ENCODE measurements around the gene DRC3.

DRC3 gene

GRCh38 chr17:17971431-17972125 is 1.1 kb upstream of the DRC3 start:
- DNase-seq (ENCODE audit: low read depth), result peak; percentile 57
- peaks cover 28% of the 10 kb centered on the region for H3K4me1 ChIP-seq (ENCODE audit: control insufficient read depth, insufficient read depth, low read length)
- peak overlapping the region; percentile 95 for H3K4me3 ChIP-seq (ENCODE audit: low read length)

GRCh38 chr17:17972952-17973254 is 241 bp downstream of the DRC3 start:
- Histone ChIP-seq H3K27me3 (replicated peaks; ENCODE audit: control insufficient read depth, insufficient read depth, low read length) (no peaks in the 10 kb centered on the region), H3K36me3 (ENCODE audit: control insufficient read depth, insufficient read depth, low read length, severe bottlenecking) (no peaks in the 10 kb centered on the region), H3K9ac (ENCODE audit: low read length) (peak overlapping the region; percentile 80), H3K4me3 (ENCODE audit: low read length) (peak overlapping the region; percentile 90), H3K4me1 (ENCODE audit: control insufficient read depth, insufficient read depth, low read length) (peaks cover 20% of the 10 kb centered on the region), H3K9me3 (ENCODE audit: control insufficient read depth, low read length) (no peaks in the 10 kb centered on the region)
- DNase-seq (ENCODE audit: low read depth), result no peak

More at GRCh38 chr17:17971431-17972125, 1.1 kb upstream of the DRC3 start:
- Histone ChIP-seq H3K27me3 (replicated peaks; ENCODE audit: control insufficient read depth, insufficient read depth, low read length) (no peaks in the 10 kb centered on the region), H3K9me3 (ENCODE audit: control insufficient read depth, low read length) (no peaks in the 10 kb centered on the region), H3K9ac (ENCODE audit: low read length) (peak overlapping the region; percentile 90), H3K36me3 (ENCODE audit: control insufficient read depth, insufficient read depth, low read length, severe bottlenecking) (no peaks in the 10 kb centered on the region)

- Histone ChIP-seq H3K9ac (ENCODE audit: low read length) (no peak overlapping the region), H3K4me3 (ENCODE audit: low read length) (no peak overlapping the region), H3K36me3 (ENCODE audit: control insufficient read depth, insufficient read depth, low read length, severe bottlenecking) (no peaks in the 10 kb centered on the region), H3K27me3 (replicated peaks; ENCODE audit: control insufficient read depth, insufficient read depth, low read length) (no peaks in the 10 kb centered on the region), H3K9me3 (ENCODE audit: control insufficient read depth, low read length) (no peaks in the 10 kb centered on the region), H3K4me1 (ENCODE audit: control insufficient read depth, insufficient read depth, low read length) (peaks cover 16% of the 10 kb centered on the region)
- no peak for DNase-seq (ENCODE audit: low read depth)
Observed at GRCh38 chr17:17975436-17975835, 2.8 kb downstream of the DRC3 start.

GRCh38 chr17:17976931-17977570 is 4.4 kb downstream of the DRC3 start:
- no peaks in the 10 kb centered on the region for H3K27me3 ChIP-seq (replicated peaks; ENCODE audit: control insufficient read depth, insufficient read depth, low read length)
- no peaks in the 10 kb centered on the region for H3K36me3 ChIP-seq (ENCODE audit: control insufficient read depth, insufficient read depth, low read length, severe bottlenecking)
- H3K4me1 ChIP-seq (ENCODE audit: control insufficient read depth, insufficient read depth, low read length), result peaks cover 5% of the 10 kb centered on the region
- H3K9ac ChIP-seq (ENCODE audit: low read length), result no peak overlapping the region
- H3K4me3 ChIP-seq (ENCODE audit: low read length), result no peak overlapping the region
- no peaks in the 10 kb centered on the region for H3K9me3 ChIP-seq (ENCODE audit: control insufficient read depth, low read length)
- DNase-seq (ENCODE audit: low read depth), result no peak

GRCh38 chr17:17978481-17979424 is 6.1 kb downstream of the DRC3 start:
- Histone ChIP-seq H3K4me3 (ENCODE audit: low read length) (no peak overlapping the region), H3K9ac (ENCODE audit: low read length) (no peak overlapping the region), H3K36me3 (ENCODE audit: control insufficient read depth, insufficient read depth, low read length, severe bottlenecking) (no peaks in the 10 kb centered on the region), H3K9me3 (ENCODE audit: control insufficient read depth, low read length) (no peaks in the 10 kb centered on the region), H3K4me1 (ENCODE audit: control insufficient read depth, insufficient read depth, low read length) (peaks cover 11% of the 10 kb centered on the region), H3K27me3 (replicated peaks; ENCODE audit: control insufficient read depth, insufficient read depth, low read length) (no peaks in the 10 kb centered on the region)
- DNase-seq (ENCODE audit: low read depth), result no peak

- Histone ChIP-seq H3K36me3 (ENCODE audit: control insufficient read depth, insufficient read depth, low read length, severe bottlenecking) (no peaks in the 10 kb centered on the region), H3K9ac (ENCODE audit: low read length) (no peak overlapping the region), H3K27me3 (replicated peaks; ENCODE audit: control insufficient read depth, insufficient read depth, low read length) (no peaks in the 10 kb centered on the region), H3K9me3 (ENCODE audit: control insufficient read depth, low read length) (no peaks in the 10 kb centered on the region), H3K4me1 (ENCODE audit: control insufficient read depth, insufficient read depth, low read length) (peaks cover 13% of the 10 kb centered on the region), H3K4me3 (ENCODE audit: low read length) (no peak overlapping the region)
- no peak for DNase-seq (ENCODE audit: low read depth)
Observed at GRCh38 chr17:17979778-17980177, 7.1 kb downstream of the DRC3 start.

- no peaks in the 10 kb centered on the region for H3K27me3 ChIP-seq (replicated peaks; ENCODE audit: control insufficient read depth, insufficient read depth, low read length)
Observed at GRCh38 chr17:17981330-17981729, 8.7 kb downstream of the DRC3 start.

GRCh38 chr17:17982801-17983200 is 10.1 kb downstream of the DRC3 start:
- no peaks in the 10 kb centered on the region for H3K36me3 ChIP-seq (ENCODE audit: control insufficient read depth, insufficient read depth, low read length, severe bottlenecking)
- no peak overlapping the region for H3K4me3 ChIP-seq (ENCODE audit: low read length)
- peaks cover 13% of the 10 kb centered on the region for H3K4me1 ChIP-seq (ENCODE audit: control insufficient read depth, insufficient read depth, low read length)
- no peak for DNase-seq (ENCODE audit: low read depth)
- no peaks in the 10 kb centered on the region for H3K27me3 ChIP-seq (replicated peaks; ENCODE audit: control insufficient read depth, insufficient read depth, low read length)
- H3K9ac ChIP-seq (ENCODE audit: low read length), result peak overlapping the region; percentile 18
- H3K9me3 ChIP-seq (ENCODE audit: control insufficient read depth, low read length), result no peaks in the 10 kb centered on the region

More at GRCh38 chr17:17981330-17981729, 8.7 kb downstream of the DRC3 start:
- H3K4me1 ChIP-seq (ENCODE audit: control insufficient read depth, insufficient read depth, low read length), result peaks cover 13% of the 10 kb centered on the region
- H3K9ac ChIP-seq (ENCODE audit: low read length), result no peak overlapping the region
- no peak overlapping the region for H3K4me3 ChIP-seq (ENCODE audit: low read length)
- no peaks in the 10 kb centered on the region for H3K36me3 ChIP-seq (ENCODE audit: control insufficient read depth, insufficient read depth, low read length, severe bottlenecking)
- DNase-seq (ENCODE audit: low read depth), result no peak
- no peaks in the 10 kb centered on the region for H3K9me3 ChIP-seq (ENCODE audit: control insufficient read depth, low read length)

GRCh38 chr17:17983376-17983775 is 10.7 kb downstream of the DRC3 start:
- Histone ChIP-seq H3K9ac (ENCODE audit: low read length) (peak overlapping the region; percentile 18), H3K9me3 (ENCODE audit: control insufficient read depth, low read length) (no peaks in the 10 kb centered on the region), H3K4me1 (ENCODE audit: control insufficient read depth, insufficient read depth, low read length) (peaks cover 13% of the 10 kb centered on the region), H3K27me3 (replicated peaks; ENCODE audit: control insufficient read depth, insufficient read depth, low read length) (no peaks in the 10 kb centered on the region), H3K36me3 (ENCODE audit: control insufficient read depth, insufficient read depth, low read length, severe bottlenecking) (no peaks in the 10 kb centered on the region), H3K4me3 (ENCODE audit: low read length) (no peak overlapping the region)
- DNase-seq (ENCODE audit: low read depth), result peak; percentile 24

GRCh38 chr17:17983776-17984175 is 11.1 kb downstream of the DRC3 start:
- H3K27me3 ChIP-seq (replicated peaks; ENCODE audit: control insufficient read depth, insufficient read depth, low read length), result no peaks in the 10 kb centered on the region
- no peak overlapping the region for H3K4me3 ChIP-seq (ENCODE audit: low read length)
- H3K9me3 ChIP-seq (ENCODE audit: control insufficient read depth, low read length), result no peaks in the 10 kb centered on the region
- no peaks in the 10 kb centered on the region for H3K36me3 ChIP-seq (ENCODE audit: control insufficient read depth, insufficient read depth, low read length, severe bottlenecking)
- DNase-seq (ENCODE audit: low read depth), result no peak
- peak overlapping the region; percentile 18 for H3K9ac ChIP-seq (ENCODE audit: low read length)
- H3K4me1 ChIP-seq (ENCODE audit: control insufficient read depth, insufficient read depth, low read length), result peaks cover 13% of the 10 kb centered on the region

GRCh38 chr17:17985153-17985552 is 12.5 kb downstream of the DRC3 start:
- Histone ChIP-seq H3K4me3 (ENCODE audit: low read length) (no peak overlapping the region), H3K4me1 (ENCODE audit: control insufficient read depth, insufficient read depth, low read length) (peaks cover 14% of the 10 kb centered on the region), H3K36me3 (ENCODE audit: control insufficient read depth, insufficient read depth, low read length, severe bottlenecking) (no peaks in the 10 kb centered on the region), H3K27me3 (replicated peaks; ENCODE audit: control insufficient read depth, insufficient read depth, low read length) (no peaks in the 10 kb centered on the region), H3K9me3 (ENCODE audit: control insufficient read depth, low read length) (no peaks in the 10 kb centered on the region), H3K9ac (ENCODE audit: low read length) (no peak overlapping the region)
- no peak for DNase-seq (ENCODE audit: low read depth)

Data from adipocyte (in vitro differentiated cells).